Retina (tissue), 1 donor: ENCODE data around the gene FES.
"Not testable (repeated sequence)": the region's sequence is repeated elsewhere in the genome, so short reads cannot be mapped to it uniquely, and the experiment has no call there.

Source experiments
- DNase-seq: peaks from one replicate; pipeline ENCODE4 v3.0.0-alpha.2; 2016

Gene FES

DNA sequence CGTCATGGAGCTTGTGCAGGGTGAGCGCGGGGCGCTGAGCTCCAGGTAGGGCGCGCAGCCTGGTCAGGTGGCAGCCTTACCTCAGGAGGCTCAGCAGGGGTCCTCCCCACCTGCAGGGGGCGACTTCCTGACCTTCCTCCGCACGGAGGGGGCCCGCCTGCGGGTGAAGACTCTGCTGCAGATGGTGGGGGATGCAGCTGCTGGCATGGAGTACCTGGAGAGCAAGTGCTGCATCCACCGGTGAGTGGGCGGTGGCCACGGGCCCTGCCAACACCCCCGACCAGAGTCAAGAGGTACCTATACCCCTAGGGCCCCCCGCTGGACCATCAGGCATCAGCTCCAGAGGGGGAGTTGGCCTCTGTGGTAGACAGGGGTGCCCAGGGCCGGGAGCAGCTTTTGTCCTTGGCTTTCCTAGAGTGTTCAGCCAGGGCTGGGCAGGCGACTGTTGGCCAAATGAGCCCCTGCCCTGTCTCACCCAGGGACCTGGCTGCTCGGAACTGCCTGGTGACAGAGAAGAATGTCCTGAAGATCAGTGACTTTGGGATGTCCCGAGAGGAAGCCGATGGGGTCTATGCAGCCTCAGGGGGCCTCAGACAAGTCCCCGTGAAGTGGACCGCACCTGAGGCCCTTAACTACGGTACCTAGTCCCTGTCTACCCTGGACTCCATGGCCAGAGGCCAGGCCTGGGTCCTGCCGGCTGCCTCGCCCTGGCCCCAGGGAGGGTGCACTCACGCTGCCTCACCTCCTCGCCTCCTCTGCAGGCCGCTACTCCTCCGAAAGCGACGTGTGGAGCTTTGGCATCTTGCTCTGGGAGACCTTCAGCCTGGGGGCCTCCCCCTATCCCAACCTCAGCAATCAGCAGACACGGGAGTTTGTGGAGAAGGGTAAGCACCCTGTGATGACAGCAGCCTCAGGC, 9.1 kb downstream of the FES start:
- DNase-seq = no peak

GRCh38 chr15:90895571-90896117, 11.3 kb downstream of the FES start:
- DNase-seq = no peak

DNA sequence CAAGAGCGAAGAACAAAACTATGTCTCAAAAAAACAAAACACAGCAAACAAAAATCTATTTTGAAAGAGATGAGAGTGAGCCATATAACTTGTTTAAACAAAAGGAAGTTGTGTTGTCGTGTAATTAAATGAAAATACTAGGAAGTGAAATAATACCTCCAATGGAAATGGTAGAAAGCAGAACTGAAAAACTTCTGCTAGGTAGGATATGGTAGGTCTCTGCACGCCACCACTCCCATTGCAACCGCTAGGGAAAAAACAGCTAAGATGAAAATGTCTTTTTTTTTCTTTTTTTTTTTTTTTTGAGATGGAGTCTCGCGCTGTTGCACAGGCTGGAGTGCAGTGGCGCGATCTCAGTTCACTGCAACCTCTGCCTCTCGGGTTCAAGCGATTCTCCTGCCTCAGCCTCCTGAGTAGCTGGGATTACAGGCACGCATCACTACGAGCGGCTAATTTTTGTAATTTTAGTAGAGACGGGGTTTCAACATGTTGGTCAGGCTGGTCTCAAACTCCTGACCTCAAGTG, 12.9 kb downstream of the FES start:
- DNase-seq = not testable (repeated sequence)

DNA sequence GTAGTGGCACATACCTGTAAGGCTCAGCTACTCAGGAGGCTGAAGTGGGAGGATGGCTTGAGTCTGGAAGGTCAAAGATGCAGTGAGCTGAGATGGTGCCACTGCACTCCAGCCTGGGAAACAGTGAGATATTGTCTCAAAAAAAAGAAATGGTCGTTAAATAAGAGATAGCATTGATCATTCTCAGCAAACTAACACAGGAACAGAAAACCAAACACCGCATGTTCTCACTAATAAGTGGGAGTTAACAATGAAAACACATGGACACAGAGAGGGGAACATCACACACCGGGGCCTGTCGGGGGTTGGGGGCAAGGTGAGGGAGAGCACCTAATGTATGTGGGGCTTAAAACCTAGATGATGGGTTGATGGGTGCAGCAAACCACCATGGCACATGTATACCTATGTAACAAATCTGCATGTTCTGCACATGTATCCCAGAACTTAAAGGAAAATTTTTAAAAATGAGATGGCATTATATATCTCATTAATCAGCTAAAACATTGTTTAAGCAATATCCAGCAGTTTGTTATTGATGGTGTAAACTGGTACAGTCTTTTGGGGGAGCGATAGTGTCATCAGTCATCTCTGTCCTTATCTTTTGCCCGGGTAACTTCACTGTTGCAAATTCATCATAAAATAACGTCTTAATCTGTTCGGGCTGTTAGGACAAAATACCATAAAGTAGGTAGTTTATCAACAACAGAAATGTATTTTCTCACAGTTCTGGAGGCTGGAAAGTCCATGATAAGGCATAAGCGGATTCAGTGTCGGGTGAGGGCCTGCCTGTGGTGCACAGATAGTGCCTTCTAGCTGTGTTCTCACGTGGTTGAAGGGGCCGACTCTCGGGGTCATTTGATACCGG, 17.1 kb downstream of the FES start:
- DNase-seq = no peak

DNA sequence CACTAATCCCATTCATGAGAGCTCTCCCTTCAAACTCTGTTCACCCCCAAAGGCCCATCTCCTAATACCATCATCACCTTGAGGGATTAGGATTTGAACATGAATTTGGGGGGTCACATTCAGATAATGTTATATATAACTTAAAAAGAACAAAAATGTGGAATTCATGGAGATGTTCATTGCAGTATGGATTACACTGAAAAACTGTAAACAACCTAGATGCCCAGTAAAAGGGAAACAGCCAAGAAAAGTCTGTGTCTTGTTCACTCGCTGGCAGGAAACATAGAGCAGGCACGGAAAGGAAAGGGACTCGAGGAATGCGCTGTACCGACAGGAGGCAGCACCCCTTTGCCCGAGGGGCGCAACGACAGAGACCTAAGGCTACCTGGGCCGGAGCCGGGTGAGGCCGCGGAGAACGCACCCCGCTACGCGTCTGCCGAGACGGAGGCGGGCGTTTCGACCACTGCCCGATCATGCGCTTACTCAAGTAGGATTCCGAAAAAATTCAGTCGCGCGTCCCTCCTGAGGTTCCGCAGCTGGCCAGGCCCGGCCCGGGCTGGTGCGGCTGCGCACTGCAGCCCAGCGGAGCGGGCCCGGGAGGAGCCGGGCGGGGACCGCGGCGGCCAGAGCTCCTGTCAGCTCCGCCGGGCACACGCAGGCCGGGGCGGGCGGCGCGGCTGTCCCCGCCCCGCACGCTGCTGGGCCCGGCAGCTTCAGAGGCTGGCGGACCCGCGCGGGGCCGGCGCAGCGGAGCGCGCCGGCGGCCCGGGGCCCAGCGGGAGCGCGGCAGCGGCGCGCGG, 17.9 kb downstream of the FES start:
- peak; percentile 93 for DNase-seq

- peak; percentile 88 for DNase-seq
These were observed 18.8 kb downstream of the FES start, which contains the start of gene MAN2A2 for GRCh38 chr15:90902840-90903732. Gene MAN2A2 (plus strand): TSS chr15:90903302. CDS start chr15:90904208, 906 bp downstream.

DNA sequence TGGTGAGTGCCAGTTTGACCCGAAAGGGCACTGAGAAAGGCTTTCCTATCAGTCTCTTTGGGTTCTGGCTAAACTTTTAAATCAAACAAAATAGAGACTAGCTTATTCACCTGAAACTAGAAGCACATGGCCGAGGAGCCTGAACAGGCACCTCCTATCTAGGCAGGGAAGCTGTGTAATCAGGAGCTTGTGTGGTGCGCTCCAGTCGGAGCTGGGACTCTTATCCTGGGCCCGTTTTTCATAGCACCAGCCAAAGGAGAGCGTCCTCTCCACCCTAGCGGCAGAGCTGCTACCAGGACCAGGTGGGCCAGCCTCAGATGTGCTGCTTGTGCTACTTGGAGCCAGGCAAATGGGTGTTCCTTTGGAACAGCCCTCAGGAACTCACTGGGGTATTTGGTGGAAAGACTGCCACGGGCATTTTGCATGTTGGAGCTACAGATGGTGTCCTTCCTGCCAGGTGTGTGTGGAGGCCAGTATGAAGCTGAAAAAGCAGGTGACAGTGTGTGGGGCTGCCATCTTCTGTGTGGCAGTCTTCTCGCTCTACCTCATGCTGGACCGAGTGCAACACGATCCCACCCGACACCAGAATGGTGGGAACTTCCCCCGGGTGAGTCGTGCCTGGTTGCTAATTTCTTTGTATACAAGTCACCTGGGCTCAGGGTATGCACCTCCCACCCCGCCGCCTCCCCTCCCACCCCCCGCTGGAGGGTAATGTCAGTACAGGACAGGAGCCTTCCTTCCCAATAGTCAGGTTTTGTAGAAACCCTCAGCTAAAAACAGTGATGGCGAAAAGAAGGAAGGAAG, 19.6 kb downstream of the FES start:
- DNase-seq = no peak

DNA sequence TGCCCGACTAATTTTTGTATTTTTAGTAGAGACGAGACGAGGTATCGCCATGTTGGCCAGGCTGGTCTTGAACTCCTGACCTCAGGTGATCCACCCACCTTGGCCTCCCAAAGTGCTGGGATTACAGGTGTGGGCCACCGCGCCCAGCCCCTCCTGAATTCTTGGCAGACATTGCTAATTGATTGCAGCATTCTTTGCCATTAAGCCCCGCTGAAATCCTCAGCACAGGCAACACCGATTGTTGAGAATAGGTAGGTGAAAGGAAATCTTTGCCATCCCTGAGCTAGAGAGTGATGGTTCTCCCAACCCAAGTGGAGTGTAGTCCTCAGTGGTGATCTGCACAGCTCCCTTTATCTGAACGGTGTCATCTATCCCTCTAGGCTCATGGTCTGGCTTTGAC, 20.4 kb downstream of the FES start:
- DNase-seq = no peak

GRCh38 chr15:90905306-90906180, 21.2 kb downstream of the FES start:
- DNase-seq = no peak

DNA sequence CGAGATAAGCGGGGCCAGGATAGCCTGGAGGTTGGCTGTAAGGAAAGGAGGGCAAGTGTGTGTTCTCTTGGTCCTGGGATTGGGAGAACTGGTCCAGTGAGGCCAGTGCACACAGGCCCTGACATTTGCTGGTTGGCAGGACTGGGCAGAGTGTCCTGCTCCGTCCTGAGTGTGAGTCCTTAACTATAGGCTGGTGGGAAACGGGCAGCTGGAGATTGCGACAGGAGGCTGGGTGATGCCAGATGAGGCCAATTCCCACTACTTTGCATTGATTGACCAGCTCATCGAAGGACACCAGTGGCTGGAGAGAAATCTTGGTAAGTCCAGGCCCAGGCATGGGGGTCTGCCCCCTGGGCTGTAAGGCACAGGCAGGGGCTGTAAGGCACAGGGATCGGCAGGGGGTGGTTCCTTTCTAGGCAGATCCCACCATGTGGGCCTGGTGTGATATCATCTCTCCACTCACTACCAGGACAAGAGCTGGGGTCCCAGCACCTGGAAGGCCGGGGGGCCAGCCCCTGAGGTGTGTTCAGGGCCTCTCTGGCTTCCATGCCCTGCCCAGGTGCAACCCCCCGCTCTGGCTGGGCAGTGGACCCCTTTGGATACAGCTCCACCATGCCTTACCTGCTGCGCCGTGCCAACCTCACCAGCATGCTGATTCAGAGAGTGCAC, 22.0 kb downstream of the FES start:
- no peak for DNase-seq

DNA sequence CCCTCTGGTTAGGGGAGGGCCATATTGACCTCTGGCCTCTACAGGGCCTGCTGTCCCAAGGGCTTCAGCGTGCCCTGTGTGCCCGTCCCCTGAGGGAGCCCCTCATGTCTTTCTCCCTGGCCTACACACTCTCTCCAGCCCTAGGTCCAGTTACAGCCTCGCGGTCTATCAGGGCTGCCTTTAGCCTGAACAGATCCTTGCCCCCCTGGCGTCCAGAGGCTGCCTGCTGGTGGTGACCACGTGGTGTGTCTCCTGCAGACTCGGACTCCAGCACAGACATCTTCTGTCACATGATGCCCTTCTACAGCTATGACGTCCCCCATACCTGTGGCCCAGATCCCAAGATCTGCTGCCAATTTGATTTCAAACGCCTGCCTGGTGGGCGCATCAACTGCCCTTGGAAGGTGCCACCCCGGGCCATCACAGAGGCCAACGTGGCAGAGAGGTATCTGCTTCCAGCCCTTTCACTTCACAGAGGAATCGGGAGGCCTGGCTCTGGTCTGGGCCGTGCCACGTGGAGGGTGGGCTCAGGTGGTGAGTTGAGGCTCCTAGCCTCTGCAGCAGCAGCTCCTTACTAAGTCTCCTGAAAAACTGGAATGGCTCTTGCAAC, 22.9 kb downstream of the FES start:
- no peak for DNase-seq

DNA sequence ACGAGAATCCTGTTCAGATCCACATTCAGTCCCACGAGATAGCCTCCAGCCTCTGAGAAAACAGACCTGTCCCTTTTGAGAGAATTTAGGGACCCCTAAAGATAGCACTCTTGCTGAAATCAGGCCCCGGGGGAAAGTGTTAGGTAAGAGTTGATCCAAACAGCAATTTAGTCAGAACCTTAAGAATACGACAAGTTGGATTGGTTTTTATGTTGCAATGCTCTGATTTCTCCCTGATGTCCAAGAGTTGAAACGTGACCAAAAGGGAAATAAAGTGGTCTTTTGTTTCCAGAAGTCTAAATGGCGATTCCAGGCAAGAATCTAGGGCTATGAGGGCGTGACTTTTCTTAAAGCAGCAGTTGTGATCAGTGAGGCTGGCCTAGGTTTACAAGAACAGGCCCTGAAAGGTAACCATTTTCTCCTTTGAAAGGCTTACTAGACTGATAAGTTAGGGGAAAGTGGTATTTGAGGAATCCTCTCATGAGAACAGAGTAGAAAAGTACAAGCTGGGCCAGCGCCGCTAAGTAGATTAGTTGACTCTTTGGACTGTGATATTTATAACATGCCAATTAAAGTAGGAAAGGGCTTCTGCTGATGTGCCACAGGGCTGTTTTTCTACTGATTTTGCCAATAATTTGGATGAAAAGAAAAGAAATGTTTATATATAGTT, 23.7 kb downstream of the FES start:
- DNase-seq = no peak

DNA sequence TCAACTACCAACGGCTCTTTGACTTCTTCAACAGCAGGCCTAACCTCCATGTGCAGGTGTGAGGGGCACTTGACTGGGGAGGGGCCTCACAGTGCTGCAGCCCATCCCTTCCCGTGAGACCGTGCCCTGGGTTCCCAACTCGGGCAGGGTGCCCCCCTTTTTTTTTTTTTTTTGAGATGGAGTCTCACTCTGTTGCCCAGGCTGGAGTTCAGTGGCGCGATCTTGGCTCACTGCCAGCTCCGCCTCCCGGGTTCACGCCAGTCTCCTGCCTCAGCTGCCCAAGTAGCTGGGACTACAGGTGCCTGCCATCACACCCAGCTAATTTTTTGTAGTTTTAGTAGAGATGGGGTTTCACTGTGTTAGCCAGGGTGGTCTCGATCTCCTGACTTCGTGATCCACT, 25.1 kb downstream of the FES start:
- DNase-seq = not testable (repeated sequence)

DNA sequence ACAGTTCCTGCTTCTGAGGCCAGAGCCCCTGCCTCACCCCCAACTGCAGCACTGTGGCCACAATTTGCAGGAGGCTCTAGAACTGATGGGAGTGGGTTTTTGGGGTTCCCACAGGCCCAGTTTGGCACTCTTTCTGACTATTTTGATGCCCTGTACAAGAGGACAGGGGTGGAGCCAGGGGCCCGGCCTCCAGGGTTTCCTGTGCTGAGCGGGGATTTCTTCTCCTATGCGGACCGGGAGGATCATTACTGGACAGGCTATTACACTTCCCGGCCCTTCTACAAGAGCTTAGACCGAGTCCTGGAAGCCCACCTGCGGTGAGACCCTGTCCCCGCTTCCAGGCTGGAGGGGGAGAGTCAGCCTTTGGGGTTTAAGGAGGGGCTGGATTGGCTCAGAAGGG, 25.7 kb downstream of the FES start:
- no peak for DNase-seq

GRCh38 chr15:90910441-90911301, 26.4 kb downstream of the FES start:
- DNase-seq = no peak

GRCh38 chr15:90911302-90911623, 27.0 kb downstream of the FES start:
- DNase-seq = no peak
